Mucosa of descending colon (tissue), 3 donors: ENCODE measurements around the gene RUSC2. TPM values are rescaled to one million over a fixed set of nuclear protein-coding genes. Genes with fewer than 3 reads are reported as not detected.

Experiments
- ATAC-seq: fragments of 200-7000 bp; cut with Tn5 transposase; one replicate; pipeline ENCODE4 v1.9.1; 2020; ENCODE audit warnings: mild to moderate bottlenecking, moderate library complexity
- DNase-seq, 3 donors: peaks; one replicate each; pipeline ENCODE4 v3.0.0-alpha.2; 2020
- H3K36me3 ChIP-seq: fragments of 200-600 bp; one replicate; pipeline ENCODE4 v1.8.0; 2021; ENCODE audit warnings: low read depth, mild to moderate bottlenecking
- H3K4me1 ChIP-seq: fragments of 200-600 bp; one replicate; pipeline ENCODE4 v1.8.0; 2021; ENCODE audit warnings: low read depth, mild to moderate bottlenecking
- H3K4me3 ChIP-seq: fragments of 200-600 bp; one replicate; pipeline ENCODE4 v1.8.0; 2021; ENCODE audit warnings: mild to moderate bottlenecking
- H3K9me3 ChIP-seq: fragments of 200-600 bp; one replicate; pipeline ENCODE4 v1.8.0; 2021; ENCODE audit warnings: mild to moderate bottlenecking
- intact Hi-C, 2 donors: fragments of 100-400 bp; cut with DNase I in 1 of 2; cut with micrococcal nuclease in 1 of 2; formaldehyde crosslinking; loops; one replicate each; pipeline versions ENCODE4 v1.11.0 to v1.11.1; 2022; cut with DNase I, micrococcal nuclease
- long read RNA-seq, 2 donors: library from polyadenylated mRNA; unstranded; transcript quantifications; one replicate each; pipeline ENCODE4 v2.0.0, GENCODE V29; 2019 to 2021
- total RNA-seq, 3 donors: library from RNA; stranded (reverse); fragmentation: NEBNext Ultra II Directional in 2 of 3; extraction: Animal tissue kit (Norgen Biotek cat#: 25700) in 2 of 3; gene quantifications; one replicate each; pipeline versions ENCODE4 v1.2.1 to v1.2.4, GENCODE V29; 2021 to 2023
- TF ChIP-seq, protein P1 (sequence below): fragments of 200-600 bp; IDR thresholded peaks from one replicate; pipeline ENCODE4 v1.8.0; 2022; ENCODE audit warnings: antibody characterized with exemption, mild to moderate bottlenecking
- donor health status: DM: no; HTN: no; CAD: no; lungs with moderate emphysema.
- donor health status: DM: no; HTN: no; CAD: no.
- donor health status: DM: no; HTN: yes; CAD: no.

Gene RUSC2, protein sequence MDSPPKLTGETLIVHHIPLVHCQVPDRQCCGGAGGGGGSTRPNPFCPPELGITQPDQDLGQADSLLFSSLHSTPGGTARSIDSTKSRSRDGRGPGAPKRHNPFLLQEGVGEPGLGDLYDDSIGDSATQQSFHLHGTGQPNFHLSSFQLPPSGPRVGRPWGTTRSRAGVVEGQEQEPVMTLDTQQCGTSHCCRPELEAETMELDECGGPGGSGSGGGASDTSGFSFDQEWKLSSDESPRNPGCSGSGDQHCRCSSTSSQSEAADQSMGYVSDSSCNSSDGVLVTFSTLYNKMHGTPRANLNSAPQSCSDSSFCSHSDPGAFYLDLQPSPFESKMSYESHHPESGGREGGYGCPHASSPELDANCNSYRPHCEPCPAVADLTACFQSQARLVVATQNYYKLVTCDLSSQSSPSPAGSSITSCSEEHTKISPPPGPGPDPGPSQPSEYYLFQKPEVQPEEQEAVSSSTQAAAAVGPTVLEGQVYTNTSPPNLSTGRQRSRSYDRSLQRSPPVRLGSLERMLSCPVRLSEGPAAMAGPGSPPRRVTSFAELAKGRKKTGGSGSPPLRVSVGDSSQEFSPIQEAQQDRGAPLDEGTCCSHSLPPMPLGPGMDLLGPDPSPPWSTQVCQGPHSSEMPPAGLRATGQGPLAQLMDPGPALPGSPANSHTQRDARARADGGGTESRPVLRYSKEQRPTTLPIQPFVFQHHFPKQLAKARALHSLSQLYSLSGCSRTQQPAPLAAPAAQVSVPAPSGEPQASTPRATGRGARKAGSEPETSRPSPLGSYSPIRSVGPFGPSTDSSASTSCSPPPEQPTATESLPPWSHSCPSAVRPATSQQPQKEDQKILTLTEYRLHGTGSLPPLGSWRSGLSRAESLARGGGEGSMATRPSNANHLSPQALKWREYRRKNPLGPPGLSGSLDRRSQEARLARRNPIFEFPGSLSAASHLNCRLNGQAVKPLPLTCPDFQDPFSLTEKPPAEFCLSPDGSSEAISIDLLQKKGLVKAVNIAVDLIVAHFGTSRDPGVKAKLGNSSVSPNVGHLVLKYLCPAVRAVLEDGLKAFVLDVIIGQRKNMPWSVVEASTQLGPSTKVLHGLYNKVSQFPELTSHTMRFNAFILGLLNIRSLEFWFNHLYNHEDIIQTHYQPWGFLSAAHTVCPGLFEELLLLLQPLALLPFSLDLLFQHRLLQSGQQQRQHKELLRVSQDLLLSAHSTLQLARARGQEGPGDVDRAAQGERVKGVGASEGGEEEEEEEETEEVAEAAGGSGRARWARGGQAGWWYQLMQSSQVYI (N-terminal part only)
- total RNA-seq: 10 to 100 TPM in 1 of 3 donors, 1 to 10 TPM in 2; 1.6 to 60.5 (median 6.6) TPM
- long read RNA-seq, donor 1, partial matches to known transcripts: 24 of 34 reads
- long read RNA-seq, donor 1, other reads (novel, unspliced or antisense): 10 of 34 reads
- long read RNA-seq, donor 2: 0 reads

DNA sequence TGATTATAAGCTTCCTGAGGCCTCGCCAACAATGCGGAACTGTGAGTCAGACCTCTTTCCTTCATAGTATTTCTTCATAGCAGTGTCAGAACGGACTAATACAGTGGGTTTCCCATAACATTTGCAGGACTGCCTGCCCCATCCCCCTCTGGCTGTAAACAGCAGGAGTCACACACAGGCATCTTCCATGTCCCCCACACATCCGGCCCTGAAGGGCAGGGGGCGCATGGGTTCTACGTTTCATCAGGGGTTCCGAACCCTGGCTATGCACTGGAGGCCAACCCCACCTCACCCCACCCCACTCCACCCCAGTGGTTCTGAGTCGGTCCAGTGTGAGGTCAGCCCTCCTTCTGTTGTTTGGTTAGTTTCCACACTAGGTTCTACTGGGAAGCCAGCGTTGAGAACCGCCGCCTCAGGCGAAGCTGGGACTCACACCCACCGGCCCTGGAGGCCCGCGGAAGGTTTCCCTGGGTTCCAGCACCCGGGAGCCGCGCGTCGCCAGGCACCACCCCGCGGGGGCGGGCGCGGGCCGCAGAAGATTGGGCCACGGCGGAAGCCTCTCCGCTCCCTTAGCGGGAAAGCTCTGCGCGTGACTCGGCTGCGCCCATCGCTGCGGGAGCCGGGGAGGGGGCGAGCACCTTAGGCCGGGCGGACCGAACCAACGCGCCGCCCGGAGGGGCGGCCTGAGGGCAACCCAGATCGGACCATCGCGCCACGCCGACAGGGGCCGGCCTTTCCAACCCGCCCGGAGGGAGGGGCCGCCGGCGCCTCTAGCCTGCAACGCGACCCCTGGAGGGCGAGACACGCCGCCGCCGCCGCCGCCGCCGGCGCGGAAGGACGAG lies at the start of gene RUSC2:
Gene RUSC2 (plus strand): TSS at position 799 of the 842 bp plus-strand sequence. CDS start 56,411 bp downstream, outside the sequence.
- intact Hi-C loops: loop anchor here (5.0 kb wide), 1 partner anchor 63 kb away; no protein-coding TSS in a partner anchor
- peak; percentile 64 to 81 (median 79) for DNase-seq
- ATAC-seq: peak; percentile 88
- H3K36me3 ChIP-seq: no peaks in the 10 kb centered on the region
- H3K4me3 ChIP-seq: peak within 1 kb of the TSS; percentile 21
- no peaks in the 10 kb centered on the region for H3K9me3 ChIP-seq
- TF ChIP-seq, protein P1, sequence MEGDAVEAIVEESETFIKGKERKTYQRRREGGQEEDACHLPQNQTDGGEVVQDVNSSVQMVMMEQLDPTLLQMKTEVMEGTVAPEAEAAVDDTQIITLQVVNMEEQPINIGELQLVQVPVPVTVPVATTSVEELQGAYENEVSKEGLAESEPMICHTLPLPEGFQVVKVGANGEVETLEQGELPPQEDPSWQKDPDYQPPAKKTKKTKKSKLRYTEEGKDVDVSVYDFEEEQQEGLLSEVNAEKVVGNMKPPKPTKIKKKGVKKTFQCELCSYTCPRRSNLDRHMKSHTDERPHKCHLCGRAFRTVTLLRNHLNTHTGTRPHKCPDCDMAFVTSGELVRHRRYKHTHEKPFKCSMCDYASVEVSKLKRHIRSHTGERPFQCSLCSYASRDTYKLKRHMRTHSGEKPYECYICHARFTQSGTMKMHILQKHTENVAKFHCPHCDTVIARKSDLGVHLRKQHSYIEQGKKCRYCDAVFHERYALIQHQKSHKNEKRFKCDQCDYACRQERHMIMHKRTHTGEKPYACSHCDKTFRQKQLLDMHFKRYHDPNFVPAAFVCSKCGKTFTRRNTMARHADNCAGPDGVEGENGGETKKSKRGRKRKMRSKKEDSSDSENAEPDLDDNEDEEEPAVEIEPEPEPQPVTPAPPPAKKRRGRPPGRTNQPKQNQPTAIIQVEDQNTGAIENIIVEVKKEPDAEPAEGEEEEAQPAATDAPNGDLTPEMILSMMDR: no peak
- no peaks in the 10 kb centered on the region for H3K4me1 ChIP-seq

DNA sequence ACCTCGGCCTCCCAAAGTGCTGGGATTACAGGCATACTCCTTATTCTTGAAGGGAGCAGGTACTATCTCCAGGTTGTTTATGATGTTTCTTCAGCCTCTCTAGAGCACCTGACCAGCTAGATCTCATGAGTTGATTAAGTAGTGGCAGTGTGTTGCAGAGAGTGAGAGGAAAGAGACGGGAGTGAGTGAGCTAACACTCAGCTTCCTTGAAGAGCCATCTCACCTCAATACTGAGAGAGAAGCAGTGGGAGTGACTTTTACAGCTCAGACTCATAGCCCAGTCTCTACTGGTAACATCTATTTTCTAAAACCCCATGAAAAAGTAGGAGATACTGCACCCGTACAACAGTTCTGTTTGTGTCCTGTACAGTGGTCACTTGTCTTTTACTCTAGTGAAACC lies 43.9 kb upstream of the RUSC2 start:
- Histone ChIP-seq H3K9me3 (no peaks in the 10 kb centered on the region), H3K4me3 (no peak overlapping the region), H3K36me3 (no peaks in the 10 kb centered on the region), H3K4me1 (no peaks in the 10 kb centered on the region)
- ATAC-seq: no peak
- DNase-seq: no peak
- TF ChIP-seq, protein P1: no peak
- intact Hi-C loops: no loop called here

DNA sequence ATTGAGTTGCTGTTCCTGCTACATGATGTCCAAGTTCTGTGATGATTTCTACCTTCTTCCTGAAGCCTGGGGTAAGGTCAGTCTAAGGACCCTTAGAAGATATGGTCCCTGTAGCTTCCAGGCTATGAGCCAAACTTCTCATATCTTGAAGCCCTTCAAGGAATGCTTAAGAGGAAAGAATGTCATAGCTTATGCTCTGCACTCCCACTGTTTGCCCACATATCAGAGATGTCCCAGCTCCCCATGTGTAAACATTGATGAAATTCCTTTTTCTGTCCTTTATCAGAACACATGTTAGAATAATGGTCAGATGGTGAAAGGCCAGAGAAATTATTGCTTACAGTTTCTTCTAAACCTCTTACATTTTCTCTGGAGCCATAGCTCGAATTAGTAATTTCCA lies 41.4 kb upstream of the RUSC2 start:
- intact Hi-C loops: no loop called here
- Histone ChIP-seq H3K4me1 (no peaks in the 10 kb centered on the region), H3K36me3 (no peaks in the 10 kb centered on the region), H3K4me3 (no peak overlapping the region), H3K9me3 (no peaks in the 10 kb centered on the region)
- DNase-seq (no peak), ATAC-seq (no peak)
- TF ChIP-seq, protein P1: no peak

DNA sequence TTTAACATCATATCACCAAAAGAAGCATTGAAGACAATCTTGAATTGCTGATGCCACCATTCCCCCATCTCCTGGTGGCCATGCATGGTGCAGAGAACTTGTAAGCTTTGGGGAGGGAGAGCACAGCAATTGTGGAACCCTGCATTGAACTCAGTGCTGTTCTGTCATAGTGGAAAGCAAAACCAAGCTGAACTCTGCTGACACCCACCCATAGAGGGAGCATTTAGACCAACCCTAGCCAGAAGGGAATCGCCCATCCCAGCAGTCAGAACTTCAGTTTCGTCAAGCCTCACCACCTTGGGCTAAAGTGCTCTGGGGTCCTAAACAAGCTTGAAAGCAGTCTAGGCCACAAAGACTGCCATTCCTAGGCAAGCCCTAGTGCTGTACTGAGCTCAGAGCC lies 37.4 kb upstream of the RUSC2 start:
- H3K36me3 ChIP-seq: no peaks in the 10 kb centered on the region
- no peak for DNase-seq
- TF ChIP-seq, protein P1: no peak
- no peak for ATAC-seq
- H3K9me3 ChIP-seq: no peaks in the 10 kb centered on the region
- no peaks in the 10 kb centered on the region for H3K4me1 ChIP-seq
- intact Hi-C loops: no loop called here
- H3K4me3 ChIP-seq: no peak overlapping the region
